GM18870 (cell line): ENCODE measurements around the gene RFK.
"Not testable (repeated sequence)": the region's sequence is repeated elsewhere in the genome, so short reads cannot be mapped to it uniquely, and the experiment has no call there.

Experiments
- ATAC-seq: cut with Tn5 transposase; IDR thresholded peaks from one replicate; pipeline ENCODE4 v1.9.1; 2021; ENCODE audit warnings: moderate library complexity; ENCODE audit not compliant: unreplicated experiment

Gene RFK

GRCh38 chr9:76394195-76394959 lies at the start of gene RFK:
RFK (minus strand) TSS chr9:76394426; CDS start chr9:76394171, 255 bp downstream.
- peak; percentile 72 for ATAC-seq

- ATAC-seq: no peak
Measured at GRCh38 chr9:76443887-76444286, 49.7 kb upstream of the RFK start.

GRCh38 chr9:76441551-76442322 lies 47.5 kb upstream of the RFK start:
- ATAC-seq: peak; percentile 66

- ATAC-seq: peak; percentile 77
Measured at GRCh38 chr9:76438841-76439588, 44.8 kb upstream of the RFK start.

- ATAC-seq: not testable (repeated sequence)
Measured at GRCh38 chr9:76437017-76437699, 42.9 kb upstream of the RFK start.

- not testable (repeated sequence) for ATAC-seq
Measured at GRCh38 chr9:76434897-76435296, 40.7 kb upstream of the RFK start.

- no peak for ATAC-seq
Measured at GRCh38 chr9:76433836-76434235, 39.6 kb upstream of the RFK start.

GRCh38 chr9:76433406-76433805 lies 39.2 kb upstream of the RFK start:
- ATAC-seq: no peak

- ATAC-seq: no peak
Measured at GRCh38 chr9:76431601-76432000, 37.4 kb upstream of the RFK start.

GRCh38 chr9:76426807-76427419 lies 32.7 kb upstream of the RFK start:
- no peak for ATAC-seq

GRCh38 chr9:76425677-76426453 lies 31.6 kb upstream of the RFK start:
- no peak for ATAC-seq

- no peak for ATAC-seq
Measured at GRCh38 chr9:76424491-76424890, 30.3 kb upstream of the RFK start.

- ATAC-seq: no peak
Measured at GRCh38 chr9:76423216-76424177, 29.3 kb upstream of the RFK start.

GRCh38 chr9:76419782-76420380 lies 25.7 kb upstream of the RFK start:
- ATAC-seq: no peak

GRCh38 chr9:76417394-76417793 lies 23.2 kb upstream of the RFK start:
- no peak for ATAC-seq

GRCh38 chr9:76415731-76416130 lies 21.5 kb upstream of the RFK start:
- ATAC-seq: no peak

GRCh38 chr9:76415154-76415553 lies 20.9 kb upstream of the RFK start:
- no peak for ATAC-seq

- peak; percentile 87 for ATAC-seq
Measured at GRCh38 chr9:76414661-76415060, 20.4 kb upstream of the RFK start.
